Activated CD4-positive, alpha-beta memory T cell treated with anti-CD3 and anti-CD28 coated beads, Interleukin-2, amount 10 ng/mL, durations not matched to agents 7 days and 5 days (primary cell): ENCODE results near the gene KIF1A. TPM values are rescaled to one million over a fixed set of nuclear protein-coding genes. Genes with fewer than 3 reads are reported as not detected.

Experiments
- CTCF ChIA-PET: fragments of 350-600 bp; sonication (Branson Sonifier 250); formaldehyde crosslinking; loops from one replicate; lab custom pipeline; 2021; ENCODE audit warnings: antibody characterized with exemption, inconsistent platforms; lab: Charles Lee
- POLR2A ChIA-PET: fragments of 350-600 bp; sonication (Branson Sonifier 250); formaldehyde crosslinking; loops from one replicate; lab custom pipeline; 2021; ENCODE audit warnings: antibody characterized with exemption; lab: Charles Lee
- DNase-seq: peaks from one replicate; pipeline ENCODE4 v3.0.0-alpha.2; 2020
- H3K27ac Mint-ChIP-seq: one replicate; pipeline ENCODE4 v1.8.0; 2021; ENCODE audit warnings: mild to moderate bottlenecking, mixed read lengths
- H3K27me3 Mint-ChIP-seq: one replicate; pipeline ENCODE4 v1.8.0; 2021; ENCODE audit warnings: mixed read lengths
- H3K36me3 Mint-ChIP-seq: one replicate; pipeline ENCODE4 v1.8.0; 2021; ENCODE audit warnings: low read depth, mixed read lengths
- H3K4me1 Mint-ChIP-seq: one replicate; pipeline ENCODE4 v1.8.0; 2021; ENCODE audit warnings: mixed read lengths
- H3K4me3 Mint-ChIP-seq: one replicate; pipeline ENCODE4 v1.8.0; 2021; ENCODE audit warnings: mild to moderate bottlenecking, mixed read lengths
- H3K9me3 Mint-ChIP-seq: one replicate; pipeline ENCODE4 v1.8.0; 2021; ENCODE audit warnings: mixed read lengths
- total RNA-seq, 2 experiments: library from RNA; stranded (reverse); gene quantifications; one replicate each; pipeline ENCODE4 v1.2.3, GENCODE V29; 2021

KIF1A gene
- total RNA-seq, 2 experiments from 2014 or later = 0.58 to 0.71 TPM

DNA sequence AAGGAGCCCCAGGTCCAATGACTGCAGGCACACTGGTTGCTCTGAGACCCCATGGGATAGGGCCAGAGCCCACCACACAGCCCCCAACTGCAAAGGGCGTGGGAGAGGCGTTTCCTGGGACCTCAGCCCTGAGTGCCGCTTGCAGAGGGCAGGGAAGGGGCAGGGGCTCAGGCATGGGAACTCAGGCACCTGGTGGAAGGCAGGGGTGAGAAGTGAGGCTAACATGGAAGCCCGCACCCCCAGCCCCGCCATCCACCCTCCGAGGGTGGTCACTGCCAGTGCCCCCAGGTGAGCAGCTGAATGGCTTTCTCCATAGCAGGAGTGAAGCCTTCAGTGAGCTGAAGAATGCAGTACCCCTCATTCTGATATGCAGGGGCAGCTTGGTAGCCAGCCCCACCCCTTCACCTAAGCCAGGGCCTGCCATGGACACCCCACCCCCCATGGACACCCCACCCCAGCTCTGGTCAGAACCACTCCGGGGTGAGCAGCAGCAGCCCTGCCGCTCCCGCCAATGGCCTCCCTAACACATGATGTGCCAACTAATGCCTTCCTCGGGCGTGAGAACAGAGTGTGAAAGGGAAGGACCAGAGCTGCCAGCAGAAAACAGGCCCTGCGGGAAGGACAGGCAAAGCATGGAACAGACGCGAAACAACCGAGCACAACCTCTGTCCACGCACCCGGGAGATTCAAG is 6.6 kb downstream of the KIF1A start:
- Mint-ChIP-seq H3K27ac (no peak overlapping the region), H3K9me3 (peaks cover 9% of the 10 kb centered on the region), H3K36me3 (no peaks in the 10 kb centered on the region), H3K27me3 (peaks cover 11% of the 10 kb centered on the region), H3K4me1 (no peaks in the 10 kb centered on the region), H3K4me3 (no peak overlapping the region)
- DNase-seq = no peak
- CTCF ChIA-PET = no interaction called here
- POLR2A ChIA-PET = no interaction called here

DNA sequence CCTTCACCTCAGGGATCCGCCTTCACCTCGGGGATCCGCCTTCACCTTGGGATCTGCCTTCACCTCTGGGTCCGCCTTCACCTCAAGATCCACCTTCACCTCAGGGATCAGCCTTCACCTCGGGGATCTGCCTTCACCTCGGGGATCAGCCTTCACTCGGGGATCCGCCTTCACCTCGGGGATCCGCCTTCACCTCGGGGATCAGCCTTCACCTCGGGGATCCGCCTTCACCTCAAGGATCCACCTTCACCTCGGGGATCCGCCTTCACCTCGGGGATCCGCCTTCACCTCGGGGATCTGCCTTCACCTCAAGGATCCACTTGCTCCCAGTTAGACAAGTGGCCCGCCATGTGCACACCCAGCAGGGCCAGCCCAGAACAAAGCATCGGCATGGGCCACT is 7.3 kb downstream of the KIF1A start:
- H3K4me1 Mint-ChIP-seq = no peaks in the 10 kb centered on the region
- POLR2A ChIA-PET = no interaction called here

GRCh38 chr2:240812301-240812680 is 7.7 kb downstream of the KIF1A start:
- Mint-ChIP-seq H3K27me3 (peaks cover 7% of the 10 kb centered on the region), H3K27ac (no peak overlapping the region), H3K9me3 (peaks cover 9% of the 10 kb centered on the region), H3K4me3 (no peak overlapping the region), H3K4me1 (no peaks in the 10 kb centered on the region), H3K36me3 (no peaks in the 10 kb centered on the region)
- ChIA-PET CTCF (no interaction called here), POLR2A (no interaction called here)
- no peak for DNase-seq

More for the DNA sequence above, 7.3 kb downstream of the KIF1A start:
- no peak overlapping the region for H3K4me3 Mint-ChIP-seq
- no peaks in the 10 kb centered on the region for H3K36me3 Mint-ChIP-seq
- H3K9me3 Mint-ChIP-seq = peaks cover 9% of the 10 kb centered on the region
- no peak overlapping the region for H3K27ac Mint-ChIP-seq
- CTCF ChIA-PET = no interaction called here
- H3K27me3 Mint-ChIP-seq = peaks cover 7% of the 10 kb centered on the region
- DNase-seq = no peak

- H3K9me3 Mint-ChIP-seq = peaks cover 9% of the 10 kb centered on the region
- H3K36me3 Mint-ChIP-seq = no peaks in the 10 kb centered on the region
- ChIA-PET CTCF (no interaction called here), POLR2A (no interaction called here)
- no peak for DNase-seq
- H3K27me3 Mint-ChIP-seq = peaks cover 5% of the 10 kb centered on the region
- H3K27ac Mint-ChIP-seq = no peak overlapping the region
- H3K4me1 Mint-ChIP-seq = no peaks in the 10 kb centered on the region
- no peak overlapping the region for H3K4me3 Mint-ChIP-seq
These were observed 8.4 kb downstream of the KIF1A start for GRCh38 chr2:240811346-240812300.

DNA sequence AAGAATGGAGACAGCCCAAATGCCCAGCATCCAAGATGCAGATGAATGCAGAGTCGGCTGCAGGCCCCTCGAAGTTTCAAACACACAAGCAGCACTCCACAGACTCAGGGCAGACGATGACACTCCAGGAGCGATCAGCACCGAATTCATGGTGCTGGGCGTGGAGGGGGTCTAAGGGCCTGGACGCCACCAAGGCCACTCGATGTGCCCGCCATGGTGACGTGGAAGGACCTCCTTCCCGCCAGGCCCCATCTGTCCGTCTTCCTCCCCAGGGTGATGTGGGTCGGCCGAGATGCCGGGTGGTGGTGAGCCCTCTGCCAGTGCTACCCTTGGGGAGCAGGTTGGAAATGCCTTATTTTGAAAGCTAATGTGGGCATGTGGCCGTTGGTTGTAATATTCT is 9.4 kb downstream of the KIF1A start:
- Mint-ChIP-seq H3K36me3 (no peaks in the 10 kb centered on the region), H3K27me3 (peaks cover 3% of the 10 kb centered on the region), H3K4me3 (no peak overlapping the region), H3K4me1 (no peaks in the 10 kb centered on the region), H3K27ac (no peak overlapping the region), H3K9me3 (peaks cover 9% of the 10 kb centered on the region)
- CTCF ChIA-PET = interaction anchor here (1.1 kb wide), 1 partner anchor 30 kb away, joined by 5 read pairs; no protein-coding TSS in a partner anchor
- POLR2A ChIA-PET = no interaction called here
- DNase-seq = no peak

- DNase-seq = no peak
These were observed 9.8 kb downstream of the KIF1A start for GRCh38 chr2:240810199-240810598.

GRCh38 chr2:240809276-240809675 is 10.7 kb downstream of the KIF1A start:
- no peak for DNase-seq
- ChIA-PET CTCF (no interaction called here), POLR2A (no interaction called here)
- no peaks in the 10 kb centered on the region for H3K4me1 Mint-ChIP-seq
- no peak overlapping the region for H3K27ac Mint-ChIP-seq
- H3K27me3 Mint-ChIP-seq = peaks cover 11% of the 10 kb centered on the region
- H3K9me3 Mint-ChIP-seq = peaks cover 9% of the 10 kb centered on the region
- no peaks in the 10 kb centered on the region for H3K36me3 Mint-ChIP-seq
- no peak overlapping the region for H3K4me3 Mint-ChIP-seq

More at GRCh38 chr2:240810199-240810598, 9.8 kb downstream of the KIF1A start:
- no peaks in the 10 kb centered on the region for H3K4me1 Mint-ChIP-seq
- no peak overlapping the region for H3K4me3 Mint-ChIP-seq
- CTCF ChIA-PET = interaction anchor here (1.1 kb wide), 1 partner anchor 30 kb away, joined by 5 read pairs; no protein-coding TSS in a partner anchor
- POLR2A ChIA-PET = no interaction called here
- peaks cover 9% of the 10 kb centered on the region for H3K9me3 Mint-ChIP-seq
- peaks cover 5% of the 10 kb centered on the region for H3K27me3 Mint-ChIP-seq
- no peaks in the 10 kb centered on the region for H3K36me3 Mint-ChIP-seq
- no peak overlapping the region for H3K27ac Mint-ChIP-seq

DNA sequence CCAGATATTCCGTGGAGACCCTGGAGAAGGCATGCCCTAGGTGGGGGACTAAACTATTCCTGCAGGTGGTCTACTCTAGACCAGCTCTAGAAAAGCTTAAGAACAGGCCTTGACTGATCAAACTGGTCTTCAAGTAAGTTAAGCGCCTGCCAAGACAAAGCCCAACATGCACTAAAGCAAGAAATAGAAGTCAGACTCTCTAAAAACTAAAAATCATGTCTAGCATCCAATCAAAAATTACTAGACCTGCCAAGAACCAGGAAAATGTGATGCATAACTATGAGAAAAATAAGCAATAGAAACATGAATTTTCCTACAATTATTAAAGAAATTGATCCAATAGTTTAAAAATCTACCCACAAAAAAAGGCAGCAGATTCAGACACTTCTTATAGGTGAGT is 13.6 kb downstream of the KIF1A start:
- H3K36me3 Mint-ChIP-seq = no peaks in the 10 kb centered on the region
- H3K9me3 Mint-ChIP-seq = peaks cover 1% of the 10 kb centered on the region
- H3K27me3 Mint-ChIP-seq = peaks cover 21% of the 10 kb centered on the region
- no peak overlapping the region for H3K27ac Mint-ChIP-seq
- DNase-seq = no peak
- ChIA-PET POLR2A (no interaction called here), CTCF (no interaction called here)
- H3K4me3 Mint-ChIP-seq = no peak overlapping the region
- H3K4me1 Mint-ChIP-seq = no peaks in the 10 kb centered on the region

GRCh38 chr2:240806006-240806405 is 14.0 kb downstream of the KIF1A start:
- CTCF ChIA-PET = no interaction called here

DNA sequence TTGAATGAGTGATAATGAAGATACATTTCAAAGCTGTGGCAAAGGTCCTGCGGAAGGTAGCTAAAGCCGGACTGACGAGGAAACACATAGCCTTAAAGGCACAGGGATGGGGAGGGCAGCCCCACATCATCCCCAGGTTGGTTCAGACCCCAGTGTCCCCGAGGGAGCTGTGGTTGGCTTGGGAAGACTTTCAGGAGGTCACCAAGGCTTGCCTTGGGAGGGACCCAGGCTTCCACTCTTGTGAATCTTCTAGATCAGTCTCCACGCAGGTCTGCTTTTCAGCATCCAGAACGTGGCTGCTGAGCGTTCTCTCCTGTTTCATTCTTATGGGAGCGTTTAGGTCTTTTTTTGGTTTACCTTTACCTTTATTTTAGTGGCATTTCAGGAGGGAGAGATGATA is 16.8 kb downstream of the KIF1A start:
- ChIA-PET CTCF (no interaction called here), POLR2A (no interaction called here)
- Mint-ChIP-seq H3K27ac (no peak overlapping the region), H3K9me3 (no peaks in the 10 kb centered on the region), H3K27me3 (peaks cover 24% of the 10 kb centered on the region), H3K36me3 (no peaks in the 10 kb centered on the region), H3K4me1 (no peaks in the 10 kb centered on the region), H3K4me3 (no peak overlapping the region)
- DNase-seq = no peak

More at GRCh38 chr2:240806006-240806405, 14.0 kb downstream of the KIF1A start:
- H3K4me3 Mint-ChIP-seq = no peak overlapping the region
- H3K4me1 Mint-ChIP-seq = no peaks in the 10 kb centered on the region
- no peaks in the 10 kb centered on the region for H3K36me3 Mint-ChIP-seq
- no peak overlapping the region for H3K27ac Mint-ChIP-seq
- H3K9me3 Mint-ChIP-seq = no peaks in the 10 kb centered on the region
- H3K27me3 Mint-ChIP-seq = peaks cover 23% of the 10 kb centered on the region
- DNase-seq = no peak
- POLR2A ChIA-PET = no interaction called here

DNA sequence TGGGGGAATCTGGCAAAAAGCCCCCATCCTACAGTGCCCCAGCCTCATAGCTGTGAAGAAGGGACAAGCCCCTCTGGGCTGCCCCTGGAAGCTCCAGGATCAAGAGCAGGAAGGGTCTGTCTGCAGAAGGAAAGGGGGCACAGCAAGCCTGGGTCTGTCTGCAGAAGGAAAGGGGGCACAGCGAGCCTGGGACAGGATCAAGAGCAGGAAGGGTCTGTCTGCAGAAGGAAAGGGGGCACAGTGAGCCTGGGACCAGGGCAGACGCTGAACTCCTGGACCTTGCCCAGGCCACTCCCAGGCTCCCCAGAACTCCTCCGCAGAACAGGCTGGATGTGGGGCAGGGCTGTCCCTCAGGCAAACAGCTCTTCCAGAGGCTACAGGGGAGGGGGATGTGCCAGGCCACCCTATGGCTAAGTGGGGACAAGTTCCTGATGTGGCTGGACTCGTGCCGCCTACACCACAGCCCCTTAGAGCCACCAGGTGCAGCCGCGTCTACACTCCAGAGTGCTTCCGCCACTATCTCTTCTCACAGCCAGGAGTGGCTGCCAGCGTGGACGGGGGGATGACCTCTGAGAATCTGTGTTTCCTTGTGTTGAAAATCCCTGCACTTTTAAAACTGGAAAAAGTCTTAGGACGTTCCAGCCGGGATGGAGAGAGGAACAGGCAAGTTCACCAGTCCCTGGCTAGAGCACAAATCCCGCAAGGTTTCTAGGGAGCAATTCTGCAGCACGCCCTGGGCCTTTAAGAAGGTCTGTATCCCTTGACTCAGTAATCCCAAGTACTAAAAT is 20.8 kb downstream of the KIF1A start:
- H3K4me3 Mint-ChIP-seq = no peak overlapping the region

DNA sequence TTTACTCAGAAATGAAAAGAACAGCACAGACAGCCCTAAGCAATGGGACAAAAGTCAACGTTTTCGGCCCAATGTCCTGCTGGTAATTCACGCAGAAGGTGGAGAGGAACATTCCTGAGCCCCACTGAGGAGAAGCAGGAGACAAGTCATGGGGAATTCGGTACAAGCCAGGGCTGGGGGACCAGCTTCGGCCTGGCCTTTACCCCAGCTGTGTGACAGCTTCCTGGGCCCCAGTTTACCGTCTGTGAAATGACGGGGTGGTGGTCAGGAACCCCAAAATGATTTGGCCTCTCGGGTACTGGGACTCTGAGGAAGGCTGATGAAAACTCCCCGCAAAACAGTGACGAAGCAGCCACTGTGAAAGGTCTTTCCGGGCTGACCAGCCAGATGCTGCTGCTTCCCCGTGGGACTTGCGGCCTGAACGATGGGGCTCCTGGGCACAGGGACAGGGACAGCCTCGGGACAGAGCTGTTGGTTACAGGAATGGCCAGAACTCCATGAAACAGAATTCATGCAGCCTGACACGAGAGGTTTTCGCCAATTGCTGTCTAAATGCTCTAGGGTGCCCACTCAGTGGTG is 21.6 kb downstream of the KIF1A start:
- Mint-ChIP-seq H3K36me3 (no peaks in the 10 kb centered on the region), H3K27me3 (peaks cover 11% of the 10 kb centered on the region), H3K4me3 (no peak overlapping the region), H3K27ac (no peak overlapping the region), H3K9me3 (no peaks in the 10 kb centered on the region), H3K4me1 (no peaks in the 10 kb centered on the region)
- DNase-seq = no peak
- POLR2A ChIA-PET = no interaction called here
- CTCF ChIA-PET = no interaction called here

More for the DNA sequence above, 20.8 kb downstream of the KIF1A start:
- ChIA-PET POLR2A (no interaction called here), CTCF (no interaction called here)
- Mint-ChIP-seq H3K4me1 (no peaks in the 10 kb centered on the region), H3K27me3 (peaks cover 12% of the 10 kb centered on the region), H3K27ac (no peak overlapping the region), H3K36me3 (no peaks in the 10 kb centered on the region), H3K9me3 (no peaks in the 10 kb centered on the region)
- no peak for DNase-seq
